Left renal cortex interstitium (tissue), 4 donors: ENCODE results near the gene MACC1. TPM values are rescaled to one million over a fixed set of nuclear protein-coding genes. Genes with fewer than 3 reads are reported as not detected.
"Not testable (repeated sequence)": the region's sequence is repeated elsewhere in the genome, so short reads cannot be mapped to it uniquely, and the experiment has no call there.

Experiments used
- DNase-seq, 4 donors: peaks; one replicate each; pipeline ENCODE4 v3.0.0-alpha.2; 2013; ENCODE audit warnings: low read depth in 4 of 4, low spot score in 2 of 4, missing footprints in 1 of 4
- polyA plus RNA-seq, 4 donors: library from polyadenylated mRNA; unstranded; fragments of 120-200 nt; gene quantifications; one replicate each; pipeline ENCODE4 v1.2.1, GENCODE V29; 2013; ENCODE audit not compliant: insufficient read length in 4 of 4

Gene MACC1
- polyA plus RNA-seq, 4 donors = 9.6 to 11.1 (median 10.9) TPM

DNA sequence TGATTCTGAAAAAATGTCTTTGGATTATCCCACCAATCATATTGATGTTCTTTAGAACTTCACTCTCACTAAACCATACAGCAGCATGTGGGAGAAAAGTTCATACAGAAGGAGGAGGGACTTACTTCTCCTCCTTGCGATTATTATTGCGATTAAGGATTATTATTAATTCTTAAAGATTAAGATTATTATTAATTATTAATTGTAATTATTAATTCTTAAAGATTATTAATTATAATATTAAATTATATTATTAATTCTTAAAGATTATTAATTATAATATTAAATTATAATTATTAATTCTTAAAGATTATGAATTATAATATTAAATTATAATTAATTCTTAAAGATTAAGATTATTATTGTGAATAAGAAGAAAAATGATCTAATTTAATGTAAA lies 80.5 kb downstream of the MACC1 start:
- DNase-seq = no peak

DNA sequence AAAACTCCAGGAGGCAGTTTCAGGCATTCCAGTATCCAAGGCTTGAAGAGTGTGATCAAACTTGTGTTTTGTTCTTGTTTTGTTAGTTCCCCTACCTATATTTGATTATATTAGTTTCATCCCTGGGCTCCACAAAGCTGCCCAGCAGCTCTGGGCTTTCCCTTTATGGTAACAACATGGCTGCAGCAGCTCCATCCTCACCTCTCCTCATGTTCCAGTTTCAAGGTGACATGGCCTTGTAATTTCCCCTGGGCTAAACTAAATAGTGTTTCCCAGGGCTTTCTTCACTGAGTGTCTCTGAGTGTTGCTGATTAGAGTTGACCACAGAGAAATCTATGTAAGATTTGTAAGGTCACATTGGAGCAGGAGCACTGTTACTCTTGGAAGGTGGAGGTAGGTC lies 83.4 kb downstream of the MACC1 start:
- no peak for DNase-seq

DNA sequence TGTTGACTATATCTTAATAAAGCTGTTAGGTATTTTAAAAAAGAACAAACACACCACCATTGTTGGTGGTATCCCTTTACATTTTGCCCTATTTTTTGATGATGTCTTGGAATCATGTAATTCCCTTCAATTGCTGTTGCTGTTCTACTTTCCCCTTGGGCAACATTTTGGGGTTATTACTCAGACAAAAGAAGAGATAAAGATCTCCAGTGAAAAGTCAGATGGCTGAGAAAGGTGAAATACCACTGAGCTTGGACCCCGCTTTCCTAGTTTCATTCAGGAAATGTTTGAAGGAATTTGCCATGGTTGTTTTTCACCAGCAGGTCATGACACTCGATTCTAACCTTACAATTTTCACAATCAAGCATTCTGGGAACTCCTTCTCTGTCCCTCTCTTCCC lies 84.6 kb downstream of the MACC1 start:
- no peak for DNase-seq

DNA sequence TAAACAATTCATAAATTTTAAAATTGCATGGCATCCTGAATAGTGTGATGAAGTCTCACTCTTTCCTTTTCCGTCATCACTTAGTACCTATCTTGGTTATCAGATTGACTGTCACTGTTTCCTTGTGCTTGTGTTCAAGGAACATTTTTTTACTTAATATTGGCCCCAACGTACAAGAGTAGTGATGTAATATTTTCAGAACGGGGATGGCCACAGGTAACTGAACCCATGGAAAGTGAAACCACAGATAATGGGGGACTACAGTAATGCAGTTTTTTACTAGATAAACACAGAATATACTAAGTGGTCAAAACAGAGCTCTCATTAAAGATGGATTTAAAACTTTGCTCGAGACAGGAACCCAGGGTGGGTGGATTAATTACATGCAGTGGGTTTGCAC lies 85.4 kb downstream of the MACC1 start:
- no peak for DNase-seq

DNA sequence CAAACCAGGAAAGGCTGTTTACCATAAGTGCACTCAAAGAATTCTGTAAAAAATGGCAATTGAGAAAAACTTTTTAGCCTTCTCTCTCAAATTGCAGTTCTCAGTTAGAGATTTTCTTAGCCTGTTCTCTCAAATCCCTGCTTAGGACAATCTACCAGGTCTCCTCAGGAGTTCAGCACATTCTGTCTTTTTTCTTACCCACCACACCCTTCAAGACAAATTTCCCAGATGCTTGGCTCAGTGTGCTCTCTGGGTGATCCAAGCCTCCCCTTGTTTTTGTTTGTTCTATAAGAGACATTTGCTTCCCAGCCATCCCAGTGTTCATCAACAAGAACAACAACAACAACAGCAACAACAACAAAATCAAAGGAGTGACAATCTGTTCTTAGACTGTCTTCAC lies 87.3 kb downstream of the MACC1 start:
- DNase-seq = no peak

DNA sequence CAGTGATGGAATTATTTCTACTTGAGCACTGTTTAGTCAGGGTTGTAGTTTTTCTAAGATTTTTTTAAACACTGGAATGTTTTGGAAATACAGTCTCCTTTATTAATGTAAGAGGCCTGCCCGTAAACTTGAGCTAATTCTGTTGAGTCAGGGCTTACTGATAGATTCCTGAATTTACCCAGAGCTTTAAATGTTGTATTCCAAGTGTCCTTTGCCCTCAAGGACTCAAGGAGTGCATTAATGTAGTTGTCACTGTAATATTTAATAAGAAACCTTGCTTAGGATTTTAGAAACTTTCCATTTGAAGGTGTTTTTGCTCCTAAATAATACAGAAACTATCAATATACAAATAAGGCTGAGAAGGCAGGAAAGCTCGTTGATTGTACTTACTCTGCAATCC lies 89.2 kb downstream of the MACC1 start:
- DNase-seq = no peak

DNA sequence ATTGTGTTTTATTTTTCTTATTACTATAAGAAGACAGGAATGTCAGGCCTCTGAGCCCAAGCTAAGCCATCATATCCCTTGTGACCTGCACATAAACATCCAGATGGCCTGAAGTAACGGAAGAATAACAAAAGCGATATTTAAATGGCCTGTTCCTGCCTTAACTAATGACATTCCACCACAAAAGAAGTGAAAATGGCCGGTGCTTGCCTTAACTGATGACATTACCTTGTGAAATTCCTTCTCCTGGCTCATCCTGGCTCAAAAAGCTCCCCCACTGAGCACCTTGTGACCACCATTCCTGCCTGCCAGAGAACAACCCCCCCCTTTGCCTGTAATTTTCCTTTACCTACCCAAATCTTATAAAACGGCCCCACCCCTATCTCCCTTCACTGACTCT lies 91.1 kb downstream of the MACC1 start:
- not testable (repeated sequence) for DNase-seq

DNA sequence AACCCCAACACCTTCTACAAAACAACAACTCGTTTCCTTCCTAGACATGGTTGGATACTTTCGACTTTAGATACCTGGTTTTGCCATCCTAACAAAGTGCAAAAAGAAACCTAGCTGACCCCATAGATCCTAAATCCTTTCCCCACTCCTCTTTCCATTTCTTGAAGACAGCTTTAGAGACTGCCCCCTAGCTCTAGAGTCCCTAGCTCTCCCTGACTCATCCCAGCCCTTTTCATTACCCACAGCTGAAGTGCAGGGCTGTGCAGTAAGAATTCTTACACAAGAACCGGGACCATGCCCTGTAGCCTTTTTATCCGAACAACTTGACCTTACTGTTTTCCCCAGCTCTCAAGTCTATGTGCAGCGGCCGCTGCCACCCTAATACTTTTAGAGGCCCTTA lies 93.1 kb downstream of the MACC1 start:
- not testable (repeated sequence) for DNase-seq

DNA sequence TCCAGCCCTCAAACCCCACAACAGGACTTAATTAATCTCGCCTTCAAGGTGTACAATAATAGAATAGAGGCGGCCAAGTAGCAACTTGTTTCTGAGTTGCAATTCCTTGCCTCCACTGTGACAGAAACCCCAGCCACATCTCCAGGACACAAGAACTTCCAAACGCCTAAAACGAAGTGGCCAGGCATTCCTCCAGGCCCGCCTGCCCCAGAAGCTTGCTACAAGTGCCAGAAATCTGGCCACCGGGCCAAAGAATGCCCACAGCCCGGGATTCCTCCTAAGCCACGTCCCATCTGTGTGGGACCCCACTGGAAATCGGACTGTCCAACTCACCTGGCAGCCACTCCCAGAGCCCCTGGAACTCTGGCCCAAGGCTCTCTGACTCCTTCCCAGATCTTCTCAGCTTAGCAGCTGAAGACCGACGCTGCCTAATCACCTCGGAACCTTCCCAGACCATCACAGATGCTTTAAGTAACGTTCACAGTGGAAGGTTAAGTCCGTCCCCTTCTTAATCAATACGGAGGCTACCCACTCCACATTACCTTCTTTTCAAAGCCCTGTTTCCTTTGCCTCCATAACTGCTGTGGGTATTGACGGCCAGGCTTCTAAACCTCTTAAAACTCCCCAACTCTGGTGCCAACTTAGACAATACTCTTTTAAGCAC lies 94.4 kb downstream of the MACC1 start:
- not testable (repeated sequence) for DNase-seq

DNA sequence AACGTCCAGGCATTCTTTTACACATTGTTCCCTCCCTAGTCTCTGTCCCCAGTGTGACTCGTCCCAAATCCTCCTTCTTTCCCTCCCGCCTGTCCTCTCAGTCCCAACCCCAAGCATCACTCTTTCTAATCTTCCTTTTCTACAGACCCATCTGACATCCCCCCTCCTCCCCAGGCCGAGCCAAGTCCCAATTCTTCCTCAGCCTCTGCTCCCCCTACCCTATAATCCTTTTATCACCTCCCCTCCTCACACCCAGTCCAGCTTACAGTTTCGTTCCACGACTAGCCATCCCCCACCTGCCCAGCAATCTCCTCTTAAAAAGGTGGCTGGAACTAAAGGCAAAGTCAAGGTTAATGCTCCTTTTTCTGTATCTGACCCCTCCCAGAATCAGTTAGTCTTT lies 95.1 kb downstream of the MACC1 start:
- DNase-seq = no peak

DNA sequence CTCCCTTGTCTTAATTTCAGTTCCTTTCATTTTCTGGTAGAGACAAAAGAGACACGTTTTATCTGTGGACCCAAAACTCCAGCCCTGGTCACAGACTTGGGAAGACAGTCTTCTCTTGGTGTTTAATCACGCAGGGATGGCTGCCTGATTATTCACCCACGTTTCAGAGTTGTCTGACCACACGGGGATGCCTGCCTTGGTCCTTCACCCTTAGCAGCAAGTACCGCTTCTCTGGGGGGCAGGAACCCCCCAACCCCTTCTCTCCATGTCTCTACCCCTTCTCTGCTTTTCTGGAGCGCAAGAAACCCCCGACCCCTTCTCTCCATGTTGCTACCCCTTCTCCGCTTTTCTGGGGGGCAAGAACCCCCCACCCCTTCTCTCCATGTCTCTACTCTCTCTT lies 95.8 kb downstream of the MACC1 start:
- no peak for DNase-seq

DNA sequence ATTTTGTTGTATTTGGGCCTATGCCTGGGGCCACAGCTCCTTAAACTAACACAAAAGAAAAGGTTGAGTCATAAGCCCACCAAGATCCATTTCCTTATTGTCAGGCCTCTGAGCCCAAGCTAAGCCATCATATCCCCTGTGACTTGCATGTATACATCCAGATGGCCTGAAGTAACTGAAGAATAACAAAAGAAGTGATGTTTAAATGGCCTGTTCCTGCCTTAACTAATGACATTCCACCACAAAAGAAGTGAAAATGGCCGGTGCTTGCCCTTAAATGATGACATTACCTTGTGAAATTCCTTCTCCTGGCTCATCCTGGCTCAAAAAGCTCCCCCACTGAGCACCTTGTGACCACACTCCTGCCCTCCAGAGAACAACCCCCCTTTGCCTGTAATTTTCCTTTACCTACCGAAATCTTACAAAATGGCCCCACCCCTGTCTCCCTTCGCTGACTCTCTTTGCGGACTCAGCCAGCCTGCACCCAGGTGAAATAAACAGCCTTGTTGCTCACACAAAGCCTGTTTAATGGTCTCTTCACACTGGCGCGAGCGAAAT lies 96.5 kb downstream of the MACC1 start:
- not testable (repeated sequence) for DNase-seq

DNA sequence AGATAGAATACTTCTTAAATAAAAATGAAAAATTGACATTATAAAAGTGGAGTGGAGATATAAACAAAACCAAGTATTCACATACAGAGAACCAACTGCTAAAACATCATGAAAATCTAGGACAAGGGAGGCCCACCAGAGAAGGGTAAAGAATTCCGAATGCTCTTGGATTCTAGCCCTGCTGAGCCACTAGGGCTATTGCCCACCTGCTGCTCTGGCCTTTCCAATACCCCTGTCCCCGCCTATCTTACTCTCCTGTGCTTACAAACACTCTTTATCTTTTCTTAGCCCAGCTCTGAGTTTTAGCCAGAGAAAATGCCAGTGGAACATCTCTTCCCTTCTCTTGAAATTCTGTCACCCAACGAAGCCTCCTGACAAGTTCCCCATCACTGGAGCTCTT lies 100.3 kb downstream of the MACC1 start:
- DNase-seq = no peak

DNA sequence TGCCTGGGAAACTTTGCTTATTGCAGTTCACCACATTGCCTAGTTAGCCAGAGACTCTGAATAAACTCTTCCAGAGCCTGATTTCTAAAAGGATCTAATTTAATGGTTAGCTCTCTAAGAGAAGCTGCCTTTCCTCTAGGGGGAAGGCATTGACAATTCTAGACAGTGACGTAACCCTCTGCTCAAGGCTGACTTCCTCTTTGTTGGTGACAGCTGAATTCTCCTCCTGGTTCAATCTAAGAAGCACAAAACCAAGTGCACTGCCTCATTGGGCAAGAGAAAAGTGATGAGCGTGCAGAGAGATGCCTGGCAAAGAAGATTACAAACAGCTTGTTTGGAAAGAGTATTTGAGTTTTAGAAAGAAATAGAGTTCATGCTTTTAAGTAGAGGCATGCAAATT lies 102.7 kb downstream of the MACC1 start:
- DNase-seq = no peak

DNA sequence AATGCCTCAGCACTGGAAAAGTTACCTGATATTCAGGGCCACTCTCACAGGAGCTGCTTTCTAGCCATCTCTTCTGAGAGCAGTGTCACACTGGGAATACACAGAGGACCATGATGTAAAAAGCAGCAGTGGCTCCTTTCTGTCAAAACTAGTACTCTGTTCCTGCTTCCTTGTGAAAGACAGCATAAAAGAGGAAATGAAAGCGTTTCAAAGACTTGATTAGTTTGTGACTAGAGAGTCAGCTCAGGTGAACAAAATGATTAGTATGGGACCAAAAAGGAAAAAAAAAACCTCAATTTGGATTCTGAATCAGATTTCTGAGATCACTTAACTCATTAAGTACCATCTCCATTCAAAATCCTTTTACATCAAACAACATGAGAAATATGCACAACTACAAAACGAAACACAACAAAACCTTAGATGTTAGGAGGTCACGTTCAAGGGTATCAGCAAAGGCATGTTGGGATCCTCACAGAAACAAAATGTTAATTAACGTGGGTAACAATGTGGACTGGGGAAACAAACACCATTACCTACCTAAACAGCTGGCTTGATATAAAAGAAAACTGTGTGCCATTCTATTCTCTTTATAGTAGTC lies 103.7 kb downstream of the MACC1 start:
- no peak for DNase-seq

DNA sequence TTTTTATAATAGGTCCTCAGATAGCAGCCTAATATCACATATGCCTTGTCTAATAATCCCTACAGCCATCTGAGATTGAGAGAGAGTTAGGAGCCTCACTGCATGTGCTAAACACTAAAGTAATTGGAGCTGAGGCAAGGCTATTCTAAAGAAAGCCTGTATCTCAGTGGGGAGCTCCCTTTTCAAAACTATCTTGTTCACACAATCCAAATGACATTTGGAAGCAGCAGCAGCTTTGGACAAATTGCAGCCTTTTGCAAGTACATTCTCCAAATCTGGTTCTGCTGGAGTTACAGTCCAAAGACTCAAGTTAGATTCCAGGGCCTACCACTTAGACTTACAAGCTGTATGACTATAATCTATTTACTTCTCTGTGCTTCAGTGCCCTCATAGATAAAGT lies 104.5 kb downstream of the MACC1 start:
- no peak for DNase-seq

DNA sequence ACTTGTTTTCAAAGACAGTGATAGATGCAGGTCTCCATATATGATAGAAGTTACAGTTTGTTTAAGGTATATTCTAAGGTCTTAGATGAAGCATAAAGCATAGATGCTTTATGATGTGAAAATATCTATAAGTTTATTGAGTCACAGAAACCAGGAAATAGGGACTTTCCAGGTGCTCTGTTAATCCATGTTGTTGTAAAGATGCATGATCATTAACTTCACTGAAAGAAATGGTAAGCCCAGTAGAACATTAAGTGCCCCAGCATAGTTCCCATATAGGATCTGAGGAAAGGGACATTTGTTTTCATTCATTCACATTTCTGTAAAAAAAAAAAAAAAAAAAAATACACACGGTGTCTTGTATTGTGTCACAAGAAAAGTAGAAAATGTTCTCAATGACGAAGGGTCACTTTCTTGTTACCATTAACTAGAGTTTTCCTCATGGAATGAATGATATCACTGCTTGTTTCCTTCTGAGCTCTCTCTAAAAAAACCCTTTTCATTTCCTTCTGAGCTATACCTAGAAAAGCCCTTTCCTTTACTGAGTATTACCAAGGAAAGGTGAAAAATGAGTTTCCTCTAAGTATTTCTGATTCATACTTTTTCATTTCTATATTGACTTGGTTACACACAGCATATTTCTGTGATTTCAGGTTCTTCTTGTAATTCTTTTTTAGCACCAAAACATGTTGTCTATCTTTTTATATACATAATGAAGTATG lies 105.2 kb downstream of the MACC1 start:
- no peak for DNase-seq

DNA sequence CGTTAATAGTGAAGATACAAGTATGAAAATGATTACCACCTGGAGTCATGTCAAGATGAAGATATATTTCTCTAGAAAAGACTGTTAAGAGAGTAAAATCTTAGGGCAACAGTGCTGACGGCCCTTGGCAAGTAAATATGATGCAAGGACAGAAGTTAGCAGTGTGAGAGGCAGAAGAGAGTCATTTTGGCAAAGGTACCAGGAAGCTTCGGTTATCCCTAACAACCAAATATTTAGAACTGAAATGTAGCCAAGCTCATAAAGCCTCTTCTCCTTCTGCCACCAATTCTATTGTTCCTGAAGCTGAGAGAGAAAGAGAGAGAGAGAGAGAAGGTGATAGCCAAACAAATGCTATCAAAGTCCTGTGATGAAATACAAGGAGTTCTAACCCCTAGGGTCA lies 109.6 kb downstream of the MACC1 start:
- no peak for DNase-seq

DNA sequence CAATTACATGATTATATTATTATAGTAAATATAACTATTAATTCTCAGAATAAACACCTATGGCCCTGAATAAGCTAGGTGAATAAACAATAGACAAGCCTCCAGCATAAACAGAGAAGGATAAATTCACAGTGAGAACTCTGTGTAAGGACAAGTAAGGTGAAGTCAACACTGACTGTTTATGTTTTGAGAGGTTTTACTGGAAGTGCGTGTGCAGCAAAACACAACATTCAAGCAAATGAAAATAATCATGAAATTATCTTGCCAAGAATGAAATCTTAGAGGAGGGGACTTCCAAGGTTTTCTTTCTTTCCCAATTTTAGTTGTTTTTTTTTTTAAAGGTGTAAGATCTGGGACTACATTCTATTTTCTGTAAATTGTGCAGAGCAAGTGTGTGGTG lies 112.5 kb downstream of the MACC1 start:
- DNase-seq = no peak

DNA sequence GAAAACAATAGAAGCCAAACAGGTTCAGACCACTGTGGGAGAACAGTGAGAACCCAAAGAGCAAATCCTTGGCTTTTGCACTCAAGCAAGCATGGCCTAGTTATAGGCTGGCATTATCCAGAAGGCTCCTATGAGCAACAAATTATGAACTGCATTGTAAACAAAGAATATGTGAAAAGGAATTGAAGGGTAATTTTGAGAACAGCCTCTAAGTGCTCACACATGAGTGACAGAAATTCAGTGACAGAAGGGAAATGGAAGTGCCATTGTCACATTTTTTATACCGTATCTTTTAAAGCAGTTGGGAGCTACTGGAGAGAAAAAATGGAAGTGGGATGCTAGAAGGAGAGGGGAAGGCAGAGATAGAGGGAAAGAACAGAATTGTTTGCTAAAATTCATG lies 114.2 kb downstream of the MACC1 start:
- no peak for DNase-seq

DNA sequence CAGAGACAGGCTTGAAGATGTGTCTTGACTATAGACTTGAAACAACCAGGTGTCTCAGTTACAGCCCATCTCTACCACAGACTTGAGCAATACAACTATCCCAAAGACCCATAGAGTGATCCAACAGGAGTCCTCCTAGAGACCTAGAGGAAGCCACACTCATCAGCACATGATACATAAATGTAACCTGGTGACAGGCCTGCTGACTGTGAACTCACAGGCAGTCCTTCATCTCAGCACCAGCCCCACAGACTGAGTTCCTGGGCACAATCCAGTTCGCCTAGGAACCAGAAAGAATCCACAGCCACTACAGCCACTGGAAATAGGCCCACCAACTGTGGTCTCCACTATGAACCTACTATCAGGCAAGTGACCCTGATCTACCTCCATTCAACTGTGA lies 121.3 kb downstream of the MACC1 start:
- DNase-seq = no peak

DNA sequence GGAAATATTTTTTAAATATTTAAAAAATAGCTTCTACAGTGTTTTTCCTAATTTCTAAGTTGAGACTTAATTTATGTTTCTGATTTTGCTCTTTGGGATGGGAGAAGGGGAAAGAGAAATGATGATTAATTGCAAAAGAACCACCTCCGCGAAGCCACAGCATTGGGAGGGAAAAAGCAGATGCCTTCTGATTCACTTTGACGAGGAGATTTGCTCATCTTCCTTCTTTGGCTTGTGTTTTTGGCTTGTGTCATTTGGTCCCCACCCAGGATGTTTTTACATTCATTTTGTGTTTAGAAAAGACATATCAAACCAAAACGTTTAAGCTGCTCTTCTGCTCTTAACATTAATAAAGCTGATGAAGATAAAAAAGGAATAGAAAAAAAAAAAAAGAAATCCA lies 121.7 kb downstream of the MACC1 start:
- DNase-seq = no peak
